Hepatocyte (in vitro differentiated cells): ENCODE data around the gene FOXN3. TPM values are rescaled to one million over a fixed set of nuclear protein-coding genes. Genes with fewer than 3 reads are reported as not detected.

Experiments
- DNase-seq: peaks from one replicate; pipeline ENCODE4 v3.0.0-alpha.2; 2016; ENCODE audit warnings: low spot score
- H2AFZ ChIP-seq: fragments of 200-600 bp; sonication (generic); 2 replicates; pipeline ENCODE4 v1.6.0; 2016; ENCODE audit warnings: antibody characterized with exemption, mild to moderate bottlenecking
- H3K27ac ChIP-seq: fragments of 200-600 bp; sonication (generic); 2 replicates; pipeline ENCODE4 v1.5.1; 2016; ENCODE audit warnings: mild to moderate bottlenecking
- H3K27me3 ChIP-seq: fragments of 200-600 bp; sonication (generic); 2 replicates; pipeline ENCODE4 v1.6.1; 2016
- H3K36me3 ChIP-seq: fragments of 200-600 bp; sonication (generic); replicated peaks from 2 replicates; pipeline ENCODE4 v1.5.1; 2016; ENCODE audit warnings: low read depth; ENCODE audit not compliant: insufficient read depth
- H3K4me1 ChIP-seq: fragments of 200-600 bp; sonication (generic); 2 replicates; pipeline ENCODE4 v1.5.1; 2016; ENCODE audit warnings: mild to moderate bottlenecking, moderate library complexity; ENCODE audit not compliant: insufficient read depth
- H3K4me2 ChIP-seq: fragments of 200-600 bp; sonication (generic); 2 replicates; pipeline ENCODE4 v1.6.0; 2016
- H3K4me3 ChIP-seq: fragments of 200-600 bp; sonication (generic); 2 replicates; pipeline ENCODE4 v1.5.1; 2016; ENCODE audit warnings: mild to moderate bottlenecking
- H3K79me2 ChIP-seq: fragments of 200-600 bp; sonication (generic); 2 replicates; pipeline ENCODE4 v1.6.0; 2017; ENCODE audit warnings: mild to moderate bottlenecking
- H3K9me2 ChIP-seq: fragments of 200-600 bp; sonication (generic); replicated peaks from 2 replicates; pipeline ENCODE4 v1.6.0; 2017; ENCODE audit warnings: mild to moderate bottlenecking; ENCODE audit not compliant: insufficient read depth
- H3K9me3 ChIP-seq: fragments of 200-600 bp; sonication (generic); 2 replicates; pipeline ENCODE4 v1.5.1; 2016; ENCODE audit warnings: low read depth, mild to moderate bottlenecking
- H4K20me1 ChIP-seq: fragments of 200-600 bp; sonication (generic); 2 replicates; pipeline ENCODE4 v1.6.0; 2016; ENCODE audit warnings: mild to moderate bottlenecking; ENCODE audit not compliant: insufficient read depth, poor library complexity, severe bottlenecking
- EZH2 ChIP-seq: fragments of 200-600 bp; sonication (generic); IDR thresholded peaks from 2 replicates; pipeline ENCODE4 v1.6.1; 2016; ENCODE audit warnings: antibody characterized with exemption, mild to moderate bottlenecking, borderline replicate concordance
- EZH2phosphoT487 ChIP-seq: fragments of 200-600 bp; sonication (generic); IDR thresholded peaks from one replicate; pipeline ENCODE4 v1.6.1; 2018; ENCODE audit warnings: antibody characterized with exemption, mild to moderate bottlenecking, low read depth, moderate library complexity; ENCODE audit not compliant: unreplicated experiment, severe bottlenecking
- WGBS: methylation state at CpG from one replicate; pipeline ENCODE4 v1.1.6; 2016; ENCODE audit warnings: low lambda C conversion rate; ENCODE audit errors: missing lambda C conversion rate; 5-methylcytosine and 5-hydroxymethylcytosine counted together
- polyA plus RNA-seq: library from polyadenylated mRNA; unstranded; fragments of >200 nt; fragmentation: Nextera tagmentation; extraction: Ambion mirVana; gene quantifications from 2 replicates; pipeline ENCODE4 v1.2.1, GENCODE V29; 2016
- total RNA-seq: library from RNA; depleted of rRNA; stranded (reverse); fragments of >200 nt; gene quantifications from 2 replicates; pipeline ENCODE4 v1.2.3, GENCODE V29; 2014
- TF ChIP-seq, protein P1 (sequence below): fragments of 200-600 bp; sonication (generic); IDR thresholded peaks from 2 replicates; pipeline ENCODE4 v1.5.1; 2016; ENCODE audit warnings: antibody characterized with exemption, mild to moderate bottlenecking; ENCODE audit not compliant: poor library complexity

FOXN3 gene
- total and polyA plus RNA-seq, 2 experiments from 2014 or later = 42.2 to 47.6 TPM

DNA sequence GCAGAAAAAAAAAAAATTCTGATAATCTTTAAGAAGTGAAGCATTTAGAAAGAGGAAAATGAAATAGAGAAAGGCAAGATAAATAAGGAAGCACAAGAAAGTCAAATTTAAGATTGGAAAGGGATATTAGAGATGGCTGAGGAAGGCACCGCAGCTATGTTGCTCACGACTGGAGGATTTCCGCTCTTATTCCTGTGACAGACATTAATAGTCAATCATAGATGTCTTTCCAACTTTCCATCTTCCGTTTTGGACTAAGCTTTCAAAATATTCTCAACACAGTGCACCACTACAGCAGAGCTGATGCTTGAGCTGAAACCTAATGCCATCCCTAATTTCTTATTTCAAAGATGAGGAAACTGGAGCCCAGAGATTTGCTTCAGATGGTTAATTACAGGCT, 290.6 kb downstream of the FOXN3 start:
- Histone ChIP-seq H2AFZ (no peak overlapping the region), H3K4me1 (no peaks in the 10 kb centered on the region), H3K36me3 (no peaks in the 10 kb centered on the region), H3K9me2 (no peaks in the 10 kb centered on the region), H3K79me2 (no peaks in the 10 kb centered on the region), H3K9me3 (no peaks in the 10 kb centered on the region), H3K27ac (no peak overlapping the region), H4K20me1 (no peaks in the 10 kb centered on the region), H3K4me2 (no peak overlapping the region), H3K4me3 (no peak overlapping the region), H3K27me3 (no peaks in the 10 kb centered on the region)
- no peak for DNase-seq
- WGBS = 67% methylated on average over 4 of the region's 4 CpGs
- TF ChIP-seq EZH2 (no peak), EZH2phosphoT487 (no peak)
- TF ChIP-seq, protein P1, sequence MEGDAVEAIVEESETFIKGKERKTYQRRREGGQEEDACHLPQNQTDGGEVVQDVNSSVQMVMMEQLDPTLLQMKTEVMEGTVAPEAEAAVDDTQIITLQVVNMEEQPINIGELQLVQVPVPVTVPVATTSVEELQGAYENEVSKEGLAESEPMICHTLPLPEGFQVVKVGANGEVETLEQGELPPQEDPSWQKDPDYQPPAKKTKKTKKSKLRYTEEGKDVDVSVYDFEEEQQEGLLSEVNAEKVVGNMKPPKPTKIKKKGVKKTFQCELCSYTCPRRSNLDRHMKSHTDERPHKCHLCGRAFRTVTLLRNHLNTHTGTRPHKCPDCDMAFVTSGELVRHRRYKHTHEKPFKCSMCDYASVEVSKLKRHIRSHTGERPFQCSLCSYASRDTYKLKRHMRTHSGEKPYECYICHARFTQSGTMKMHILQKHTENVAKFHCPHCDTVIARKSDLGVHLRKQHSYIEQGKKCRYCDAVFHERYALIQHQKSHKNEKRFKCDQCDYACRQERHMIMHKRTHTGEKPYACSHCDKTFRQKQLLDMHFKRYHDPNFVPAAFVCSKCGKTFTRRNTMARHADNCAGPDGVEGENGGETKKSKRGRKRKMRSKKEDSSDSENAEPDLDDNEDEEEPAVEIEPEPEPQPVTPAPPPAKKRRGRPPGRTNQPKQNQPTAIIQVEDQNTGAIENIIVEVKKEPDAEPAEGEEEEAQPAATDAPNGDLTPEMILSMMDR = no peak

DNA sequence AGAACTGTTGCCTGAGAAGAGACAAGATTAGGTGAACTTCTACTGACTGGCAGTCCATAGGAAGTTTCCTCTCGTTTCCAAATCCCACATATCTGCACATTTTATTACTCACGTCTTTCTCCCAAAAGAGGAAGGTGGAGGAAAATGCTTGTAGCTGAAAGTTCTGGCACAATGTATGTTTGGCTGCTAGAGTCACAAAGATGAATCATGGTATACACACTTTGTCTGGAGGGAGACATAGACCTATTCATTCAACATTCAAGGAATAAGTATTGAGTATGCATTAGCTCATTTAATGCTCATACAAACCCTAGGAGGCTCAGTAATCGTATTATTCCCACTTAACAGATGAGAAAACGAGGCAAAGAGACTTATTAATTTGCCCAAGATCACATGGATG, 291.8 kb downstream of the FOXN3 start:
- Histone ChIP-seq H3K9me2 (no peaks in the 10 kb centered on the region), H3K27ac (no peak overlapping the region), H3K36me3 (no peaks in the 10 kb centered on the region), H3K4me3 (no peak overlapping the region), H3K9me3 (no peaks in the 10 kb centered on the region), H3K79me2 (no peaks in the 10 kb centered on the region), H2AFZ (no peak overlapping the region), H4K20me1 (no peaks in the 10 kb centered on the region), H3K4me1 (no peaks in the 10 kb centered on the region), H3K27me3 (no peaks in the 10 kb centered on the region), H3K4me2 (no peak overlapping the region)
- WGBS = 75% methylated on average over 4 of the region's 4 CpGs
- DNase-seq = no peak
- TF ChIP-seq EZH2 (no peak), EZH2phosphoT487 (no peak)
- TF ChIP-seq, protein P1 = no peak

- TF ChIP-seq EZH2phosphoT487 = no peak
- TF ChIP-seq, protein P1 = no peak
- no peak for TF ChIP-seq EZH2
- no peak overlapping the region for H2AFZ ChIP-seq
Measured at GRCh38 chr14:89123851-89124250, 293.2 kb downstream of the FOXN3 start.

GRCh38 chr14:89123215-89123614, 293.8 kb downstream of the FOXN3 start:
- WGBS = 96% methylated on average over 10 of the region's 10 CpGs
- H3K27me3 ChIP-seq = no peaks in the 10 kb centered on the region
- no peaks in the 10 kb centered on the region for H3K9me2 ChIP-seq
- TF ChIP-seq EZH2phosphoT487 (no peak), EZH2 (no peak)
- TF ChIP-seq, protein P1 = no peak
- H3K36me3 ChIP-seq = no peaks in the 10 kb centered on the region
- H3K4me1 ChIP-seq = no peaks in the 10 kb centered on the region
- H3K9me3 ChIP-seq = no peaks in the 10 kb centered on the region
- DNase-seq = no peak
- H3K4me3 ChIP-seq = no peak overlapping the region
- no peak overlapping the region for H3K27ac ChIP-seq
- H2AFZ ChIP-seq = no peak overlapping the region
- no peaks in the 10 kb centered on the region for H3K79me2 ChIP-seq
- H4K20me1 ChIP-seq = no peaks in the 10 kb centered on the region
- no peak overlapping the region for H3K4me2 ChIP-seq

More at GRCh38 chr14:89123851-89124250, 293.2 kb downstream of the FOXN3 start:
- 75% methylated on average over 1 of the region's 1 CpG for WGBS
- H3K4me3 ChIP-seq = no peak overlapping the region
- H3K36me3 ChIP-seq = no peaks in the 10 kb centered on the region
- no peak overlapping the region for H3K27ac ChIP-seq
- DNase-seq = no peak
- no peaks in the 10 kb centered on the region for H3K4me1 ChIP-seq
- no peak overlapping the region for H3K4me2 ChIP-seq
- no peaks in the 10 kb centered on the region for H3K9me3 ChIP-seq
- H3K79me2 ChIP-seq = no peaks in the 10 kb centered on the region
- H3K9me2 ChIP-seq = no peaks in the 10 kb centered on the region
- no peaks in the 10 kb centered on the region for H4K20me1 ChIP-seq
- no peaks in the 10 kb centered on the region for H3K27me3 ChIP-seq
